GM12891 (cell line): ENCODE results near the gene C5orf52.
"Not testable (repeated sequence)": the region's sequence is repeated elsewhere in the genome, so short reads cannot be mapped to it uniquely, and the experiment has no call there.

ENCODE experiments used
- DNase-seq: peaks from one replicate; pipeline ENCODE4 v3.0.0; 2011; ENCODE audit warnings: low spot score; ENCODE audit not compliant: insufficient read length
- FAIRE-seq: peaks from 2 replicates; lab custom pipeline; 2011; peaks lifted over from hg19 to GRCh38; lab: Jason Lieb, UNC
- PAX5 ChIP-seq: IDR thresholded peaks from 2 replicates; pipeline ENCODE4 v1.6.1; 2011; ENCODE audit warnings: low read length, moderate library complexity, mild to moderate bottlenecking; ENCODE audit not compliant: insufficient read depth, severe bottlenecking
- POLR2A ChIP-seq: IDR thresholded peaks from 2 replicates; pipeline ENCODE4 v1.6.1; 2011; ENCODE audit warnings: low read depth, low read length, control low read depth
- POLR2AphosphoS5 ChIP-seq: IDR thresholded peaks from 2 replicates; pipeline ENCODE4 v1.6.1; 2011; ENCODE audit warnings: low read depth, low read length, control low read depth
- POU2F2 ChIP-seq: IDR thresholded peaks from 2 replicates; pipeline ENCODE4 v1.6.1; 2011; ENCODE audit warnings: low read depth, mild to moderate bottlenecking, control low read depth, low read length, moderate library complexity
- SPI1 ChIP-seq: IDR thresholded peaks from 2 replicates; pipeline ENCODE4 v1.6.1; 2011; ENCODE audit warnings: low read depth, low read length, control low read depth
- TAF1 ChIP-seq: IDR thresholded peaks from 2 replicates; pipeline ENCODE4 v1.6.1; 2011; ENCODE audit warnings: low read depth, low read length, control low read depth

Gene C5orf52

GRCh38 chr5:157672976-157673375 is 1.6 kb downstream of the C5orf52 start:
- FAIRE-seq = no peak
- no peak for DNase-seq
- TF ChIP-seq POLR2A = no peak
- TF ChIP-seq SPI1 = no peak
- TF ChIP-seq POU2F2 = no peak
- no peak for TF ChIP-seq PAX5
- TF ChIP-seq TAF1 = no peak
- TF ChIP-seq POLR2AphosphoS5 = no peak

- not testable (repeated sequence) for DNase-seq, FAIRE-seq
Observed at GRCh38 chr5:157674351-157674750, 3.0 kb downstream of the C5orf52 start.

GRCh38 chr5:157677931-157678330 is 6.6 kb downstream of the C5orf52 start:
- no peak for FAIRE-seq
- TF ChIP-seq POLR2A = no peak
- no peak for TF ChIP-seq POU2F2
- no peak for TF ChIP-seq POLR2AphosphoS5
- no peak for TF ChIP-seq PAX5
- TF ChIP-seq SPI1 = no peak
- DNase-seq = no peak

GRCh38 chr5:157679801-157680200 is 8.5 kb downstream of the C5orf52 start:
- no peak for FAIRE-seq
- DNase-seq = no peak
- TF ChIP-seq PAX5 = no peak

GRCh38 chr5:157680239-157680638 is 8.9 kb downstream of the C5orf52 start:
- no peak for FAIRE-seq
- TF ChIP-seq TAF1 = no peak
- no peak for TF ChIP-seq POU2F2
- no peak for TF ChIP-seq PAX5
- no peak for TF ChIP-seq POLR2A
- TF ChIP-seq SPI1 = no peak
- no peak for TF ChIP-seq POLR2AphosphoS5
- no peak for DNase-seq

GRCh38 chr5:157681048-157681447 is 9.7 kb downstream of the C5orf52 start:
- TF ChIP-seq TAF1 = no peak
- DNase-seq (no peak), FAIRE-seq (no peak)

GRCh38 chr5:157682257-157682656 is 10.9 kb downstream of the C5orf52 start:
- TF ChIP-seq TAF1 (no peak), POU2F2 (no peak), PAX5 (no peak), POLR2AphosphoS5 (no peak)
- DNase-seq (no peak), FAIRE-seq (no peak)

- not testable (repeated sequence) for FAIRE-seq, DNase-seq
Observed at GRCh38 chr5:157686276-157687197, 15.2 kb downstream of the C5orf52 start.

GRCh38 chr5:157687198-157687554 is 15.8 kb downstream of the C5orf52 start:
- no peak for DNase-seq
- peak; percentile 78 for FAIRE-seq
- TF ChIP-seq POLR2AphosphoS5 = no peak
- no peak for TF ChIP-seq POLR2A
- TF ChIP-seq PAX5 = no peak
- TF ChIP-seq TAF1 = no peak

- no peak for FAIRE-seq
- DNase-seq = no peak
- no peak for TF ChIP-seq SPI1
- TF ChIP-seq POLR2A = no peak
- TF ChIP-seq POU2F2 = no peak
- no peak for TF ChIP-seq PAX5
- no peak for TF ChIP-seq TAF1
- no peak for TF ChIP-seq POLR2AphosphoS5
Observed at GRCh38 chr5:157689942-157690689, 18.8 kb downstream of the C5orf52 start.
